Endothelial cell of umbilical vein (primary cell): ENCODE results near the gene SFTPD. TPM values are rescaled to one million over a fixed set of nuclear protein-coding genes. Genes with fewer than 3 reads are reported as not detected.

Experiments
- BruUV-seq: library from RNA; stranded (reverse); fragments of 400-500 nt; replicated peaks from 2 replicates; lab custom pipeline; 2021; lab: Mats Ljungman, UMichigan
- CTCF ChIA-PET: fragments of 300-600, 350-600 bp; sonication (Branson Sonifier 250); formaldehyde crosslinking; loops from one replicate; lab custom pipeline; 2021; ENCODE audit warnings: antibody characterized with exemption, inconsistent platforms; lab: Charles Lee
- POLR2A ChIA-PET: fragments of 300-600, 350-600 bp; sonication (Branson Sonifier 250); formaldehyde crosslinking; loops from one replicate; lab custom pipeline; 2021; ENCODE audit warnings: antibody characterized with exemption, inconsistent platforms; lab: Charles Lee
- DNase-seq: peaks from one replicate; pipeline ENCODE4 v3.0.0-alpha.2; 2011; ENCODE audit warnings: low read depth, low spot score
- FAIRE-seq: peaks from 2 replicates; lab custom pipeline; 2011; peaks lifted over from hg19 to GRCh38; lab: Jason Lieb, UNC
- H2AFZ ChIP-seq: 2 replicates; pipeline ENCODE4 v1.6.0; 2012; ENCODE audit warnings: low read depth, low read length, control low read depth, inconsistent platforms
- H3K27ac ChIP-seq: 2 replicates; pipeline ENCODE4 v1.5.1; 2011; ENCODE audit warnings: low read depth, mild to moderate bottlenecking, control low read depth, low read length, moderate library complexity; ENCODE audit not compliant: insufficient read depth
- H3K27me3 ChIP-seq, 2 experiments: 2 replicates each; pipeline versions ENCODE4 v1.6.0 to v1.6.1; 2011; ENCODE audit warnings: low read length in 2 of 2, mixed read lengths in 1 of 2; ENCODE audit not compliant: control insufficient read depth in 2 of 2, insufficient read depth in 2 of 2
- H3K36me3 ChIP-seq, 2 experiments: 2 replicates in 1 of 2; 3 replicates in 1 of 2; pipeline ENCODE4 v1.5.1; 2011; ENCODE audit warnings: low read length in 2 of 2, mild to moderate bottlenecking in 1 of 2, moderate library complexity in 1 of 2; ENCODE audit not compliant: control insufficient read depth in 2 of 2, insufficient read depth in 2 of 2; ENCODE audit errors: extremely low read depth in 1 of 2
- H3K4me1 ChIP-seq: 3 replicates; pipeline ENCODE4 v1.5.1; 2011; ENCODE audit warnings: mild to moderate bottlenecking, low read length; ENCODE audit not compliant: control insufficient read depth, insufficient read depth; ENCODE audit errors: extremely low read depth
- H3K4me2 ChIP-seq: 2 replicates; pipeline ENCODE4 v1.6.1; 2011; ENCODE audit warnings: low read length, control low read depth, mixed read lengths; ENCODE audit not compliant: insufficient read depth
- H3K4me3 ChIP-seq, 3 experiments: fragments of 200-600 bp in 1 of 3; sonication (generic), shearing (Covaris generic) in 1 of 3; replicated peaks in 1 of 3; 2 replicates each; pipeline ENCODE4 v1.5.1; 2011 to 2016; ENCODE audit warnings: control low read depth in 3 of 3, low read length in 3 of 3, mild to moderate bottlenecking in 2 of 3, inconsistent platforms in 1 of 3, low read depth in 1 of 3, moderate library complexity in 1 of 3; ENCODE audit not compliant: insufficient read depth in 1 of 3
- H3K79me2 ChIP-seq: 2 replicates; pipeline ENCODE4 v1.6.0; 2012; ENCODE audit warnings: low read length, inconsistent platforms; ENCODE audit not compliant: control insufficient read depth, insufficient read depth
- H3K9ac ChIP-seq: replicated peaks from 2 replicates; pipeline ENCODE3; 2011; ENCODE audit warnings: low read length, control low read depth; ENCODE audit not compliant: insufficient read depth; ENCODE audit errors: extremely low read depth
- H3K9me1 ChIP-seq: replicated peaks from 3 replicates; pipeline ENCODE4 v1.6.0; 2011; ENCODE audit warnings: mild to moderate bottlenecking, low read length; ENCODE audit not compliant: control insufficient read depth, insufficient read depth; ENCODE audit errors: extremely low read depth
- H3K9me3 ChIP-seq: replicated peaks from 2 replicates; pipeline ENCODE4 v1.5.1; 2012; ENCODE audit warnings: low read length, inconsistent platforms; ENCODE audit not compliant: control insufficient read depth, insufficient read depth
- H4K20me1 ChIP-seq: replicated peaks from 2 replicates; pipeline ENCODE3; 2011; ENCODE audit warnings: mild to moderate bottlenecking, low read length; ENCODE audit not compliant: control insufficient read depth, insufficient read depth; ENCODE audit errors: extremely low read depth
- CTCF ChIP-seq, 2 donors: IDR thresholded peaks; 1 replicate in 1 of 2; 2 replicates in 1 of 2; pipeline ENCODE4 v1.5.1; 2011; ENCODE audit warnings: low read length in 2 of 2, mild to moderate bottlenecking in 2 of 2, moderate library complexity in 2 of 2, control low read depth in 1 of 2, inconsistent platforms in 1 of 2, low read depth in 1 of 2; ENCODE audit not compliant: insufficient read depth in 1 of 2; ENCODE audit errors: extremely low read depth in 1 of 2
- EZH2 ChIP-seq: IDR thresholded peaks from 2 replicates; pipeline ENCODE4 v1.6.1; 2012; ENCODE audit warnings: borderline replicate concordance, low read depth, mild to moderate bottlenecking, moderate library complexity, low read length, inconsistent platforms; ENCODE audit not compliant: severe bottlenecking
- FOS ChIP-seq: IDR thresholded peaks from 2 replicates; pipeline ENCODE4 v1.6.1; 2011; ENCODE audit warnings: mild to moderate bottlenecking, low read length, moderate library complexity, borderline replicate concordance; ENCODE audit not compliant: insufficient read depth
- GATA2 ChIP-seq: IDR thresholded peaks from 2 replicates; pipeline ENCODE4 v1.7.0; 2011; ENCODE audit warnings: low read depth, mild to moderate bottlenecking, moderate library complexity, mixed read lengths, low read length; ENCODE audit not compliant: insufficient read length, insufficient read depth
- JUN ChIP-seq: IDR thresholded peaks from 2 replicates; pipeline ENCODE4 v1.6.1; 2011; ENCODE audit warnings: borderline replicate concordance, low read depth; ENCODE audit not compliant: insufficient read length, insufficient read depth
- MAX ChIP-seq: IDR thresholded peaks from 2 replicates; pipeline ENCODE4 v1.6.1; 2011; ENCODE audit not compliant: insufficient read depth, insufficient read length
- MYC ChIP-seq: IDR thresholded peaks from one replicate; pipeline ENCODE4 v1.6.1; 2011; ENCODE audit warnings: mild to moderate bottlenecking, low read depth, low read length
- POLR2AphosphoS5 ChIP-seq: IDR thresholded peaks from 2 replicates; pipeline ENCODE4 v1.6.1; 2012; ENCODE audit warnings: low read depth, mild to moderate bottlenecking, control low read depth, low read length, moderate library complexity; ENCODE audit not compliant: insufficient read depth
- dilution Hi-C: fragments of 300-500 bp; cut with MboI; formaldehyde crosslinking; loops from one replicate; pipeline ENCODE4 v1.15.0; 2019; ENCODE audit warnings: low sequenced_read_pairs; ENCODE audit not compliant: extremely low pct_ligation_motif_present
- intact Hi-C: fragments of 100-400 bp; cut with micrococcal nuclease; formaldehyde crosslinking; loops from one replicate; pipeline ENCODE4 v1.10.0; 2022
- polyA plus RNA-seq, 4 experiments: library from polyadenylated mRNA; depleted of rRNA in 3 of 4; stranded (reverse) in 3 of 4; unstranded in 1 of 4; fragments of >200 nt; gene quantifications; 2 replicates each; pipeline versions ENCODE4 v1.2.1 to v1.2.3, GENCODE V29; 2011 to 2012; ENCODE audit warnings: missing spikeins in 1 of 4
- total RNA-seq: library from RNA; stranded (reverse); gene quantifications from 2 replicates; pipeline ENCODE4 v1.2.3, GENCODE V29; 2021

Gene SFTPD
- total and polyA plus RNA-seq, 2 donors (not counting 3 experiments of a cell fraction or from before 2014, with no cell fraction given) = not detected

GRCh38 chr10:79930751-79931150 lies 18.2 kb downstream of the SFTPD start:
- Histone ChIP-seq H3K4me2 (no peak overlapping the region), H4K20me1 (no peaks in the 10 kb centered on the region), H3K36me3 (no peaks in the 10 kb centered on the region), H3K4me3 (no peak overlapping the region), H3K27ac (no peak overlapping the region), H3K9ac (no peak overlapping the region), H3K27me3 (peaks cover 8 to 11% of the 10 kb centered on the region in 2 experiments), H3K79me2 (no peaks in the 10 kb centered on the region), H2AFZ (no peak overlapping the region), H3K4me1 (peaks cover 28% of the 10 kb centered on the region), H3K9me3 (no peaks in the 10 kb centered on the region), H3K9me1 (no peaks in the 10 kb centered on the region)
- TF ChIP-seq GATA2 (no peak), FOS (no peak), EZH2 (no peak), MAX (no peak), MYC (no peak), JUN (no peak), POLR2AphosphoS5 (no peak), CTCF (IDR thresholded peaks at IDR 0.05; ENCODE audit: extremely low read depth in 1 of 2, insufficient read depth in 1 of 2, low read depth in 1 of 2, low read length in 2 of 2) (no peak)
- FAIRE-seq = no peak
- DNase-seq = no peak
- CTCF ChIA-PET = interaction anchor here (1.1 to 1.7 kb wide), 2 partner anchors 15 to 152 kb away, joined by 3 to 6 read pairs; no protein-coding TSS in a partner anchor
- POLR2A ChIA-PET = no interaction called here
- intact Hi-C loops (loop anchor here (5.0 kb wide), 2 partner anchors 52 to 117 kb away; no protein-coding TSS in a partner anchor), dilution Hi-C loops (no loop called here)
- no TSS peak for BruUV-seq
